ENCODE results near the gene SH3RF3.

DNA sequence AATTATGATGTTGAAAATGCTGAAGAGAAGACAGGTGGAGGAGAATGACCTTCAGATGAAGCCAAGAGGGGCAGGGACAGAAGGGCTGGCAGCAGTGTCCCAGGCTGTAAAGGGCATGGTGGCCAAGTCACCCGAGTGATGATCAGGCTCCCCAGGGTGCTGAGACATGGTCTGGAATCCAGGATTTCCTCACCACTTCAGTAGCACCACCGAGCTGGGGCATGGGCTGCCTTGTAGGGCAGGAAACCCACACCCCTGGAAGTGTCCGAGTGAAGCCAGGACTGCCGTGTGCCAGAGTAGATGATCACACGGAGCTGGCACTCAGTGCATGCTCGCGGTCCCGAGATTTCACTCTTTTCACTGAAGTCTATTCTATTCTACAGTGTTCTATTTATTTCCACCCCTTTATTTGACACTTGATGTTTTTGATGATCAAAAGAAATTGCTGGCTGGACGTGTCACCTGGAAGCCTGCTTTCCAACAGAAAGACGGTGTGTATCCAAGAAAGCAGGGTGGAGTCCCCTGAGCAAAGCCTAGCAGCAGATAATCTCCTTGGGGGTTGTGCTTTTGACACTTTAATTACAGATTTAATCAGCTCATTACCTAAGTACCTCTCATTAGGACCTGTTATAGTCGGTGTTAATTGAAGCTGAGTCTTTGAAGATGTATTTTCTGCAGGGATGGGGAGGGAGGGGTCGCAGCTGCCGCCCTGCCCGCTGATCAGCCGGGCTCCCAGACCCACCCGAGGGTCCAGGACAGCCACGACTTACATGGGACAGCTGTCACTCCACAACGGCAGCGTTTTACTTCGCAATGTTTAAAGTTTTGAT is 392.4 kb downstream of the SH3RF3 start:
- TF ChIP-seq, protein P1, sequence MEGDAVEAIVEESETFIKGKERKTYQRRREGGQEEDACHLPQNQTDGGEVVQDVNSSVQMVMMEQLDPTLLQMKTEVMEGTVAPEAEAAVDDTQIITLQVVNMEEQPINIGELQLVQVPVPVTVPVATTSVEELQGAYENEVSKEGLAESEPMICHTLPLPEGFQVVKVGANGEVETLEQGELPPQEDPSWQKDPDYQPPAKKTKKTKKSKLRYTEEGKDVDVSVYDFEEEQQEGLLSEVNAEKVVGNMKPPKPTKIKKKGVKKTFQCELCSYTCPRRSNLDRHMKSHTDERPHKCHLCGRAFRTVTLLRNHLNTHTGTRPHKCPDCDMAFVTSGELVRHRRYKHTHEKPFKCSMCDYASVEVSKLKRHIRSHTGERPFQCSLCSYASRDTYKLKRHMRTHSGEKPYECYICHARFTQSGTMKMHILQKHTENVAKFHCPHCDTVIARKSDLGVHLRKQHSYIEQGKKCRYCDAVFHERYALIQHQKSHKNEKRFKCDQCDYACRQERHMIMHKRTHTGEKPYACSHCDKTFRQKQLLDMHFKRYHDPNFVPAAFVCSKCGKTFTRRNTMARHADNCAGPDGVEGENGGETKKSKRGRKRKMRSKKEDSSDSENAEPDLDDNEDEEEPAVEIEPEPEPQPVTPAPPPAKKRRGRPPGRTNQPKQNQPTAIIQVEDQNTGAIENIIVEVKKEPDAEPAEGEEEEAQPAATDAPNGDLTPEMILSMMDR (optimal IDR thresholded peaks at IDR 0.05 in 1 of 3, IDR thresholded peaks at IDR 0.05 in 1 of 3, conservative IDR thresholded peaks at IDR 0.05 in 1 of 3; ENCODE audit: extremely low read depth in 1 of 3, insufficient read depth in 2 of 3, low read length in 3 of 3): no peak
- TF ChIP-seq EZH2 (IDR thresholded peaks at IDR 0.05; ENCODE audit: low read length): no peak

All from keratinocyte (primary cell).